ENCODE measurements around the gene DHCR7.

Gene DHCR7

GRCh38 chr11:71448257-71449171, at the start of gene DHCR7:
Gene DHCR7 (minus strand): TSS chr11:71448393. CDS start chr11:71444952, 3,441 bp downstream.
- peak; percentile 70 for DNase-seq

- DNase-seq, result no peak
These were observed 48.2 kb upstream of the DHCR7 start for GRCh38 chr11:71496421-71496820.

GRCh38 chr11:71495286-71496230, 47.4 kb upstream of the DHCR7 start:
- DNase-seq, result no peak

- no peak for DNase-seq
These were observed 43.7 kb upstream of the DHCR7 start for GRCh38 chr11:71491940-71492339.

- DNase-seq, result no peak
These were observed 43.3 kb upstream of the DHCR7 start for GRCh38 chr11:71491531-71491930.

- no peak for DNase-seq
These were observed 42.7 kb upstream of the DHCR7 start for GRCh38 chr11:71490731-71491390.

GRCh38 chr11:71490044-71490730, 42.0 kb upstream of the DHCR7 start:
- DNase-seq, result no peak

- no peak for DNase-seq
These were observed 41.3 kb upstream of the DHCR7 start for GRCh38 chr11:71489311-71490043.

- no peak for DNase-seq
These were observed 40.6 kb upstream of the DHCR7 start for GRCh38 chr11:71488681-71489270.

- DNase-seq, result no peak
These were observed 38.1 kb upstream of the DHCR7 start for GRCh38 chr11:71486320-71486719.

GRCh38 chr11:71485466-71485865, 37.3 kb upstream of the DHCR7 start:
- no peak for DNase-seq

- DNase-seq, result no peak
These were observed 36.8 kb upstream of the DHCR7 start for GRCh38 chr11:71485063-71485399.

GRCh38 chr11:71484248-71485062, 36.3 kb upstream of the DHCR7 start:
- no peak for DNase-seq

- DNase-seq, result no peak
These were observed 35.5 kb upstream of the DHCR7 start for GRCh38 chr11:71483692-71484091.

GRCh38 chr11:71482746-71483364, 34.7 kb upstream of the DHCR7 start:
- DNase-seq, result no peak

GRCh38 chr11:71482216-71482615, 34.0 kb upstream of the DHCR7 start:
- DNase-seq, result no peak

GRCh38 chr11:71481101-71481960, 33.1 kb upstream of the DHCR7 start:
- no peak for DNase-seq

GRCh38 chr11:71478528-71478840, 30.3 kb upstream of the DHCR7 start:
- DNase-seq, result no peak

All from GOT3 (cell line).